Caco-2 (cell line): ENCODE data around the gene COL4A2. TPM values are rescaled to one million over a fixed set of nuclear protein-coding genes. Genes with fewer than 3 reads are reported as not detected.

ENCODE experiments used
- BruUV-seq: library from RNA; stranded (reverse); fragments of 400-500 nt; replicated peaks from 2 replicates; lab custom pipeline; 2021; lab: Mats Ljungman, UMichigan
- CTCF ChIA-PET: fragments of 300-600 bp; sonication (Branson Sonifier 250); formaldehyde crosslinking; loops from one replicate; lab custom pipeline; 2022; ENCODE audit warnings: antibody characterized with exemption; lab: Charles Lee
- POLR2A ChIA-PET: fragments of 300-600 bp; sonication (Branson Sonifier 250); formaldehyde crosslinking; loops from one replicate; lab custom pipeline; 2022; ENCODE audit warnings: antibody characterized with exemption; lab: Charles Lee
- DNase-seq, 2 experiments: peaks; one replicate each; pipeline versions ENCODE4 v3.0.0 to v3.0.0-alpha.2; 2020 to 2022
- H3K27me3 ChIP-seq: replicated peaks from 2 replicates; pipeline ENCODE4 v1.6.0; 2011; ENCODE audit warnings: low read length; ENCODE audit not compliant: control insufficient read depth, insufficient read depth
- H3K36me3 ChIP-seq: 2 replicates; pipeline ENCODE4 v1.5.1; 2011; ENCODE audit warnings: low read length; ENCODE audit not compliant: control insufficient read depth, insufficient read depth
- H3K4me1 ChIP-seq: fragments of 250-450 bp; sonication (Bioruptor Pico); 2 replicates; pipeline ENCODE4 v1.5.1; 2020; ENCODE audit warnings: mild to moderate bottlenecking
- H3K4me3 ChIP-seq: 2 replicates; pipeline ENCODE4 v1.5.1; 2011; ENCODE audit warnings: low read depth, mild to moderate bottlenecking, control low read depth, low read length
- H3K9me3 ChIP-seq: fragments of 250-450 bp; sonication (Bioruptor Pico); 2 replicates; pipeline ENCODE4 v1.5.1; 2020; ENCODE audit warnings: mild to moderate bottlenecking, moderate library complexity
- H3K27ac Mint-ChIP-seq: one replicate; pipeline ENCODE4 v1.8.0; 2022; ENCODE audit warnings: mixed read lengths; ENCODE audit not compliant: unreplicated experiment
- H3K27me3 Mint-ChIP-seq: one replicate; pipeline ENCODE4 v1.8.0; 2022; ENCODE audit warnings: mixed read lengths; ENCODE audit not compliant: insufficient read depth, unreplicated experiment
- H3K36me3 Mint-ChIP-seq: one replicate; pipeline ENCODE4 v1.8.0; 2022; ENCODE audit warnings: mild to moderate bottlenecking, mixed read lengths; ENCODE audit not compliant: insufficient read depth, unreplicated experiment
- H3K4me1 Mint-ChIP-seq: one replicate; pipeline ENCODE4 v1.8.0; 2022; ENCODE audit warnings: low read depth, mixed read lengths; ENCODE audit not compliant: unreplicated experiment
- H3K4me3 Mint-ChIP-seq: one replicate; pipeline ENCODE4 v1.8.0; 2022; ENCODE audit warnings: mild to moderate bottlenecking, moderate library complexity, mixed read lengths; ENCODE audit not compliant: unreplicated experiment
- H3K9me3 Mint-ChIP-seq: one replicate; pipeline ENCODE4 v1.8.0; 2022; ENCODE audit warnings: mixed read lengths; ENCODE audit not compliant: unreplicated experiment
- CTCF ChIP-seq, 2 experiments: fragments of 200-600 bp in 1 of 2; IDR thresholded peaks; 1 replicate in 1 of 2; 2 replicates in 1 of 2; pipeline versions ENCODE4 v1.5.1 to v1.8.0; 2011 to 2022; ENCODE audit warnings: antibody characterized with exemption in 1 of 2, control low read depth in 1 of 2, inconsistent platforms in 1 of 2, low read depth in 1 of 2, low read length in 1 of 2, mild to moderate bottlenecking in 1 of 2, moderate library complexity in 1 of 2; ENCODE audit not compliant: insufficient read depth in 1 of 2, severe bottlenecking in 1 of 2, unreplicated experiment in 1 of 2
- intact Hi-C: fragments of 100-400 bp; cut with micrococcal nuclease; formaldehyde crosslinking; loops from one replicate; pipeline ENCODE4 v1.10.0; 2022; ENCODE audit not compliant: unreplicated experiment
- total RNA-seq: library from RNA; stranded (reverse); gene quantifications from 2 replicates; pipeline ENCODE4 v1.2.3, GENCODE V29; 2022

COL4A2 gene
- total RNA-seq, 1 experiment from 2014 or later = 19.2 TPM

GRCh38 chr13:110405597-110406450 lies 98.7 kb downstream of the COL4A2 start:
- Mint-ChIP-seq H3K9me3 (no peaks in the 10 kb centered on the region), H3K27ac (no peak overlapping the region), H3K4me1 (no peaks in the 10 kb centered on the region), H3K4me3 (no peak overlapping the region), H3K36me3 (no peaks in the 10 kb centered on the region), H3K27me3 (no peaks in the 10 kb centered on the region)
- H3K4me1 ChIP-seq = no peaks in the 10 kb centered on the region
- ChIA-PET POLR2A (no interaction called here), CTCF (no interaction called here)
- no TSS peak for BruUV-seq
- no peak for TF ChIP-seq CTCF (IDR thresholded peaks at IDR 0.05; ENCODE audit: insufficient read depth in 1 of 2, low read depth in 1 of 2, low read length in 1 of 2, severe bottlenecking in 1 of 2, unreplicated experiment in 1 of 2)
- no peaks in the 10 kb centered on the region for H3K27me3 ChIP-seq
- no peak overlapping the region for H3K4me3 ChIP-seq
- no peaks in the 10 kb centered on the region for H3K9me3 ChIP-seq
- no peak for DNase-seq
- H3K36me3 ChIP-seq = no peaks in the 10 kb centered on the region
- intact Hi-C loops = no loop called here

GRCh38 chr13:110407021-110407420 lies 99.9 kb downstream of the COL4A2 start:
- peaks cover 4% of the 10 kb centered on the region; the same call in 1 of the 2 replicates for H3K4me1 ChIP-seq
- Mint-ChIP-seq H3K9me3 (no peaks in the 10 kb centered on the region), H3K27me3 (no peaks in the 10 kb centered on the region), H3K36me3 (no peaks in the 10 kb centered on the region), H3K27ac (no peak overlapping the region), H3K4me3 (no peak overlapping the region), H3K4me1 (peaks cover under 1% of the 10 kb centered on the region)
- H3K4me3 ChIP-seq = no peak overlapping the region
- no peak for TF ChIP-seq CTCF (IDR thresholded peaks at IDR 0.05; ENCODE audit: insufficient read depth in 1 of 2, low read depth in 1 of 2, low read length in 1 of 2, severe bottlenecking in 1 of 2, unreplicated experiment in 1 of 2)
- POLR2A ChIA-PET = no interaction called here
- BruUV-seq = no TSS peak
- no peaks in the 10 kb centered on the region for H3K9me3 ChIP-seq
- no peaks in the 10 kb centered on the region for H3K27me3 ChIP-seq
- intact Hi-C loops = no loop called here
- no peaks in the 10 kb centered on the region for H3K36me3 ChIP-seq
- no peak for DNase-seq
- CTCF ChIA-PET = no interaction called here

GRCh38 chr13:110407531-110407930 lies 100.4 kb downstream of the COL4A2 start:
- Mint-ChIP-seq H3K27me3 (no peaks in the 10 kb centered on the region), H3K4me1 (peaks cover 5% of the 10 kb centered on the region), H3K4me3 (no peak overlapping the region), H3K27ac (no peak overlapping the region), H3K36me3 (no peaks in the 10 kb centered on the region), H3K9me3 (no peaks in the 10 kb centered on the region)
- H3K27me3 ChIP-seq = no peaks in the 10 kb centered on the region
- CTCF ChIA-PET = no interaction called here
- no peaks in the 10 kb centered on the region for H3K36me3 ChIP-seq
- no peak for TF ChIP-seq CTCF (IDR thresholded peaks at IDR 0.05; ENCODE audit: insufficient read depth in 1 of 2, low read depth in 1 of 2, low read length in 1 of 2, severe bottlenecking in 1 of 2, unreplicated experiment in 1 of 2)
- BruUV-seq = no TSS peak
- no peaks in the 10 kb centered on the region for H3K9me3 ChIP-seq
- H3K4me3 ChIP-seq = no peak overlapping the region
- DNase-seq = no peak
- intact Hi-C loops = no loop called here
- POLR2A ChIA-PET = no interaction called here
- H3K4me1 ChIP-seq = peaks cover 9% of the 10 kb centered on the region
